Heart left ventricle (tissue), 13 donors: ENCODE results near the gene CTCF.

ENCODE experiments used
- POLR2A ChIP-seq, 2 donors: fragments of 450-650 bp; IDR thresholded peaks; one replicate each; pipeline ENCODE4 v1.6.1; 2017; ENCODE audit warnings: antibody characterized with exemption in 2 of 2, mild to moderate bottlenecking in 2 of 2, moderate library complexity in 2 of 2
- TF ChIP-seq, protein P1 (sequence below), 12 donors: fragments of 200-600 bp; sonication (generic) in 4 of 12; IDR thresholded peaks; one replicate each; pipeline versions ENCODE4 v1.5.0 to v1.8.0; 2018 to 2022; ENCODE audit warnings: antibody characterized with exemption in 12 of 12, mild to moderate bottlenecking in 5 of 12
- donor health status: ischemic (EF 13 %, LVEDD 7.1; RV severe dilation, severe dysfunction).
- donor health status: DM: no; HTN: yes; CAD: no.
- donor health status: DM: no; HTN: no; CAD: no.
- donor health status: ischemic (EF 25% LVEDD 6.9; RV normal size, moderate dysfunction).
- donor health status: ischemic (EF 25% LVEDD 5.7; RV mildly dilated, moderate dysfunction).
- donor health status: ischemic (EF 35%, LVEDD 5.7; RV mildly dilated, moderate dysfunction).
- donor health status: nonischemic (EF 11% LVEDD 7.7; RV severe dilation, severe dysfunction).
- donor health status: DM: yes; HTN: yes; CAD: no.
- donor health status: PGD.
- donor health status: ischemic (EF 29% LVEDD 5.4; RV normal size, mild dysfunction).
- donor health status: nonischemic (EF 23%, LVEDD 6.1; RV moderate dilation, normal function).

DNA sequence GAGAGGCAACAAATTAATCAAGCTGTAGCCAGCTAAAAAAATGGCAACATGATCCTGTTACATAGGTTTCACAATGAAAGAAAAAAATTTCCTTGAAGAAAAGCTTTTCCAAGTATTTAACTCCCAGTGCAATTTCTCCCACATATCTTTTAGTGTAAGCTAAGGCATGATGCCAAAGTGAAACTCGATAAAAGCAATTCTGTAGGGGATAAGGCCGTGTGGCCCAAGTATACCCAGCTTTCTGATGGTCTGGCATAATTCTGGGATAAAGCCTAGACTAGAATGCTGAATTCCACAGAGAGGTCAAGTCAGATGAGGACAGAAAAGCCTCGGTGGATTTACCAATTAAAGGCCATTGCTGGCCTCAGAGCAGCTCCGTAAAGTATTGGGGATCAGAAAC, 36.2 kb downstream of the CTCF start:
- no peak for TF ChIP-seq POLR2A (IDR thresholded peaks at IDR 0.05)
- TF ChIP-seq, protein P1, sequence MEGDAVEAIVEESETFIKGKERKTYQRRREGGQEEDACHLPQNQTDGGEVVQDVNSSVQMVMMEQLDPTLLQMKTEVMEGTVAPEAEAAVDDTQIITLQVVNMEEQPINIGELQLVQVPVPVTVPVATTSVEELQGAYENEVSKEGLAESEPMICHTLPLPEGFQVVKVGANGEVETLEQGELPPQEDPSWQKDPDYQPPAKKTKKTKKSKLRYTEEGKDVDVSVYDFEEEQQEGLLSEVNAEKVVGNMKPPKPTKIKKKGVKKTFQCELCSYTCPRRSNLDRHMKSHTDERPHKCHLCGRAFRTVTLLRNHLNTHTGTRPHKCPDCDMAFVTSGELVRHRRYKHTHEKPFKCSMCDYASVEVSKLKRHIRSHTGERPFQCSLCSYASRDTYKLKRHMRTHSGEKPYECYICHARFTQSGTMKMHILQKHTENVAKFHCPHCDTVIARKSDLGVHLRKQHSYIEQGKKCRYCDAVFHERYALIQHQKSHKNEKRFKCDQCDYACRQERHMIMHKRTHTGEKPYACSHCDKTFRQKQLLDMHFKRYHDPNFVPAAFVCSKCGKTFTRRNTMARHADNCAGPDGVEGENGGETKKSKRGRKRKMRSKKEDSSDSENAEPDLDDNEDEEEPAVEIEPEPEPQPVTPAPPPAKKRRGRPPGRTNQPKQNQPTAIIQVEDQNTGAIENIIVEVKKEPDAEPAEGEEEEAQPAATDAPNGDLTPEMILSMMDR (IDR thresholded peaks at IDR 0.05): no peak
